Gastrocnemius medialis (tissue), 4 donors: ENCODE results near the gene PLD2.

ENCODE experiments used
- POLR2A ChIP-seq, 2 donors: fragments of 450-650 bp; IDR thresholded peaks; one replicate each; pipeline ENCODE4 v1.6.1; 2017; ENCODE audit warnings: antibody characterized with exemption in 2 of 2, mild to moderate bottlenecking in 2 of 2, moderate library complexity in 2 of 2
- TF ChIP-seq, protein P1 (sequence below), 5 experiments: fragments of 450-650 bp in 3 of 5; fragments of 200-600 bp in 2 of 5; sonication (generic) in 2 of 5; IDR thresholded peaks in 4 of 5; conservative IDR thresholded peaks in 1 of 5; 1 replicate in 4 of 5; 2 replicates in 1 of 5; pipeline ENCODE4 v1.5.1; 2016 to 2019; ENCODE audit warnings: antibody characterized with exemption in 5 of 5, mild to moderate bottlenecking in 3 of 5, moderate library complexity in 3 of 5

GRCh38 chr17:4833178-4833940 is 26.4 kb downstream of the PLD2 start, which contains the start of gene MINK1:
- TF ChIP-seq, protein P1, sequence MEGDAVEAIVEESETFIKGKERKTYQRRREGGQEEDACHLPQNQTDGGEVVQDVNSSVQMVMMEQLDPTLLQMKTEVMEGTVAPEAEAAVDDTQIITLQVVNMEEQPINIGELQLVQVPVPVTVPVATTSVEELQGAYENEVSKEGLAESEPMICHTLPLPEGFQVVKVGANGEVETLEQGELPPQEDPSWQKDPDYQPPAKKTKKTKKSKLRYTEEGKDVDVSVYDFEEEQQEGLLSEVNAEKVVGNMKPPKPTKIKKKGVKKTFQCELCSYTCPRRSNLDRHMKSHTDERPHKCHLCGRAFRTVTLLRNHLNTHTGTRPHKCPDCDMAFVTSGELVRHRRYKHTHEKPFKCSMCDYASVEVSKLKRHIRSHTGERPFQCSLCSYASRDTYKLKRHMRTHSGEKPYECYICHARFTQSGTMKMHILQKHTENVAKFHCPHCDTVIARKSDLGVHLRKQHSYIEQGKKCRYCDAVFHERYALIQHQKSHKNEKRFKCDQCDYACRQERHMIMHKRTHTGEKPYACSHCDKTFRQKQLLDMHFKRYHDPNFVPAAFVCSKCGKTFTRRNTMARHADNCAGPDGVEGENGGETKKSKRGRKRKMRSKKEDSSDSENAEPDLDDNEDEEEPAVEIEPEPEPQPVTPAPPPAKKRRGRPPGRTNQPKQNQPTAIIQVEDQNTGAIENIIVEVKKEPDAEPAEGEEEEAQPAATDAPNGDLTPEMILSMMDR (IDR thresholded peaks at IDR 0.05 in 4 of 5, conservative IDR thresholded peaks at IDR 0.05 in 1 of 5), result no peak
- peak; percentile 91 to 93 for TF ChIP-seq POLR2A (IDR thresholded peaks at IDR 0.05)
